ENCODE measurements around the gene C17orf113. TPM values are rescaled to one million over a fixed set of nuclear protein-coding genes. Genes with fewer than 3 reads are reported as not detected.
"Not testable (repeated sequence)": the region's sequence is repeated elsewhere in the genome, so short reads cannot be mapped to it uniquely, and the experiment has no call there.

Gene C17orf113
- total and polyA plus RNA-seq, 2 of the 13 experiments (the other 11 are each of a cell fraction or from before 2014, with no cell fraction given), result 0.87 to 1.1 TPM

DNA sequence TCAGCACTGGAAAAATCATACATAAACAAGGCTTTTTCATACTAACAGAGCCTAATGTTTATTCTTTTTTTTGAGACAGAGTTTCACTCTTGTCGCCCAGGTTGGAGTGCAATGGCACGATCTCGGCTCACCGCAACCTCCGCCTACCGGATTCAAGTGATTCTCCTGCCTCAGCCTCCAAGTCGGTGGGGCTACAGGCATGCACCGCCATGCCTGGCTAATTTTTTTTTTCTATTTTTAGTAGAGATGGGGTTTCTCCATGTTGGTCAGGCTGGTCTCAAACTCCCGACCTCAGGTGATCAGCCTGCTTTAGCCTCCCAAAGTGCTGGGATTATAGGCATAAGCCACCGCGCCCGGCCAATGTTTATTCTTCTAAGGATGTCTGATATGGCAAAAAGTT lies 36.7 kb downstream of the C17orf113 start:
- peak overlapping the region; percentile 14; the same call in 1 of the 2 replicates for H3K4me2 ChIP-seq (ENCODE audit: low read depth, low read length)
- intact Hi-C loops (cut with micrococcal nuclease; ENCODE audit: unreplicated experiment); CTCF ChIA-PET (ENCODE audit: low intra/inter-chr PET ratio, low total read pairs); in situ Hi-C loops (cut with HindIII; ENCODE audit: extremely low pct_ligation_motif_present, low pct_unique_long_range_greater_than_20kb); H3K9me3 ChIP-seq (ENCODE audit: low read length); H3K4me3 ChIP-seq (replicated peaks in 1 of 3; ENCODE audit: insufficient read depth in 1 of 3, low read depth in 2 of 3, low read length in 3 of 3); DNase-seq (ENCODE audit: low spot score); FAIRE-seq; H2AFZ ChIP-seq (ENCODE audit: low read length); ATAC-seq; BruUV-seq (replicated peaks); H3K27ac ChIP-seq (ENCODE audit: extremely low read length, insufficient read depth, low read length); H3K27me3 ChIP-seq (ENCODE audit: control insufficient read depth in 1 of 2, insufficient read depth in 2 of 2, low read length in 2 of 2); H3K9ac ChIP-seq (ENCODE audit: insufficient read depth, low read depth, low read length): not testable (repeated sequence)
- 95% methylated on average over 12 of the region's 12 CpGs for WGBS (ENCODE audit: low lambda C conversion rate)
- peak; percentile 55; the same call in 1 of the 2 replicates for TF ChIP-seq ZBTB38 (CRISPR knock-in tag; IDR thresholded peaks at IDR 0.05)
- peaks cover 81% of the 10 kb centered on the region for H3K4me1 ChIP-seq (ENCODE audit: insufficient read depth, low read length)
- peaks cover 18% of the 10 kb centered on the region for H4K20me1 ChIP-seq (ENCODE audit: insufficient read depth, low read length)
- peaks cover 4 to 29% of the 10 kb centered on the region in 2 experiments for H3K36me3 ChIP-seq (replicated peaks in 1 of 2; ENCODE audit: control insufficient read depth in 1 of 2, insufficient read depth in 2 of 2, low read length in 2 of 2)
- POLR2A ChIA-PET, result interaction anchor here (0.6 to 7.5 kb wide), 4 partner anchors 11 to 48 kb away, joined by 3 to 180 read pairs (median 5); partner anchors contain the start of gene CNP
- peaks cover 91% of the 10 kb centered on the region for H3K79me2 ChIP-seq (ENCODE audit: insufficient read depth, low read length)

GRCh38 chr17:42012363-42012762 lies 38.0 kb downstream of the C17orf113 start:
- H2AFZ ChIP-seq (ENCODE audit: low read length); H3K27ac ChIP-seq (ENCODE audit: extremely low read length, insufficient read depth, low read length); BruUV-seq (replicated peaks); H3K9me3 ChIP-seq (ENCODE audit: low read length); DNase-seq (ENCODE audit: low spot score); H3K9ac ChIP-seq (ENCODE audit: insufficient read depth, low read depth, low read length); CTCF ChIA-PET (ENCODE audit: low intra/inter-chr PET ratio, low total read pairs); H3K4me2 ChIP-seq (ENCODE audit: low read depth, low read length); FAIRE-seq; ATAC-seq; in situ Hi-C loops (cut with HindIII; ENCODE audit: extremely low pct_ligation_motif_present, low pct_unique_long_range_greater_than_20kb); intact Hi-C loops (cut with micrococcal nuclease; ENCODE audit: unreplicated experiment); H3K27me3 ChIP-seq (ENCODE audit: control insufficient read depth in 1 of 2, insufficient read depth in 2 of 2, low read length in 2 of 2); H3K4me3 ChIP-seq (replicated peaks in 1 of 3; ENCODE audit: insufficient read depth in 1 of 3, low read depth in 2 of 3, low read length in 3 of 3): not testable (repeated sequence)
- peaks cover 93% of the 10 kb centered on the region for H3K79me2 ChIP-seq (ENCODE audit: insufficient read depth, low read length)
- peaks cover 19% of the 10 kb centered on the region for H4K20me1 ChIP-seq (ENCODE audit: insufficient read depth, low read length)
- peaks cover 74% of the 10 kb centered on the region for H3K4me1 ChIP-seq (ENCODE audit: insufficient read depth, low read length)
- WGBS (ENCODE audit: low lambda C conversion rate), result 90% methylated on average over 4 of the region's 4 CpGs
- POLR2A ChIA-PET, result interaction anchor here (1.6 kb wide), 1 partner anchor 104 kb away, joined by 3 read pairs; no protein-coding TSS in a partner anchor
- H3K36me3 ChIP-seq (replicated peaks in 1 of 2; ENCODE audit: control insufficient read depth in 1 of 2, insufficient read depth in 2 of 2, low read length in 2 of 2), result peaks cover 4 to 31% of the 10 kb centered on the region in 2 experiments

Data from HepG2 (cell line).